ENCODE results near the gene ULK4. TPM values are rescaled to one million over a fixed set of nuclear protein-coding genes. Genes with fewer than 3 reads are reported as not detected.

Gene ULK4
- total RNA-seq, 2 donors from 2014 or later: 4.4 to 8.3 TPM

- Histone ChIP-seq H3K27me3 (no peaks in the 10 kb centered on the region), H3K9ac (ENCODE audit: low read depth in 2 of 2, low read length in 2 of 2) (no peak overlapping the region), H3K4me1 (no peaks in the 10 kb centered on the region), H3K27ac (no peak overlapping the region), H3K36me3 (no peaks in the 10 kb centered on the region), H3K4me3 (no peak overlapping the region), H3K9me3 (no peaks in the 10 kb centered on the region)
- no peak for DNase-seq
- intact Hi-C loops (cut with DNase I): no loop called here
- TF ChIP-seq, protein P1, sequence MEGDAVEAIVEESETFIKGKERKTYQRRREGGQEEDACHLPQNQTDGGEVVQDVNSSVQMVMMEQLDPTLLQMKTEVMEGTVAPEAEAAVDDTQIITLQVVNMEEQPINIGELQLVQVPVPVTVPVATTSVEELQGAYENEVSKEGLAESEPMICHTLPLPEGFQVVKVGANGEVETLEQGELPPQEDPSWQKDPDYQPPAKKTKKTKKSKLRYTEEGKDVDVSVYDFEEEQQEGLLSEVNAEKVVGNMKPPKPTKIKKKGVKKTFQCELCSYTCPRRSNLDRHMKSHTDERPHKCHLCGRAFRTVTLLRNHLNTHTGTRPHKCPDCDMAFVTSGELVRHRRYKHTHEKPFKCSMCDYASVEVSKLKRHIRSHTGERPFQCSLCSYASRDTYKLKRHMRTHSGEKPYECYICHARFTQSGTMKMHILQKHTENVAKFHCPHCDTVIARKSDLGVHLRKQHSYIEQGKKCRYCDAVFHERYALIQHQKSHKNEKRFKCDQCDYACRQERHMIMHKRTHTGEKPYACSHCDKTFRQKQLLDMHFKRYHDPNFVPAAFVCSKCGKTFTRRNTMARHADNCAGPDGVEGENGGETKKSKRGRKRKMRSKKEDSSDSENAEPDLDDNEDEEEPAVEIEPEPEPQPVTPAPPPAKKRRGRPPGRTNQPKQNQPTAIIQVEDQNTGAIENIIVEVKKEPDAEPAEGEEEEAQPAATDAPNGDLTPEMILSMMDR (IDR thresholded peaks at IDR 0.05): no peak
Observed at GRCh38 chr3:41338276-41338675, 623.6 kb downstream of the ULK4 start.

DNA sequence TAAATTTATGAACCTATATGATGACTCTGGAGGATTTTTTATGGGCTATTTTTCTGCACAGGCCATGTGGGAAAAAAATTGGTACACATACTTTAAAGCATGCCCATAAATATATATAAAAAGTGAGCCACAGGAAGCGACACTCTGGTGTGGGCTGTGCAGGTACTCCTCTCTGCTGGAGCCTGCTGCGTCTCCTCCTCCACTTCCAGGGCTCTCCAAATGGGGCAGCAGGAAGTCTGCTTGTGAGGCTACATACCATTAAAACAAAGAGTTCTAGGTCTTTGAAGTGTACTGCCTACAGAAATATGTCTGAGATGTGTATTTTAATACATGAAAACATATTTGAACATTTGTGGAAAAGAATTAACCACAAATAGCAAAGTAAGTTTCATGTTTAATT lies 627.5 kb downstream of the ULK4 start:
- DNase-seq: no peak
- Histone ChIP-seq H3K9ac (ENCODE audit: low read depth in 2 of 2, low read length in 2 of 2) (no peak overlapping the region), H3K9me3 (no peaks in the 10 kb centered on the region), H3K36me3 (no peaks in the 10 kb centered on the region), H3K27ac (no peak overlapping the region), H3K27me3 (no peaks in the 10 kb centered on the region), H3K4me1 (no peaks in the 10 kb centered on the region), H3K4me3 (no peak overlapping the region)
- intact Hi-C loops (cut with DNase I): no loop called here
- TF ChIP-seq, protein P1 (IDR thresholded peaks at IDR 0.05): no peak

GRCh38 chr3:41331041-41331440 lies 630.9 kb downstream of the ULK4 start:
- no peaks in the 10 kb centered on the region for H3K36me3 ChIP-seq
- intact Hi-C loops (cut with DNase I): no loop called here
- TF ChIP-seq, protein P1 (IDR thresholded peaks at IDR 0.05): no peak

DNA sequence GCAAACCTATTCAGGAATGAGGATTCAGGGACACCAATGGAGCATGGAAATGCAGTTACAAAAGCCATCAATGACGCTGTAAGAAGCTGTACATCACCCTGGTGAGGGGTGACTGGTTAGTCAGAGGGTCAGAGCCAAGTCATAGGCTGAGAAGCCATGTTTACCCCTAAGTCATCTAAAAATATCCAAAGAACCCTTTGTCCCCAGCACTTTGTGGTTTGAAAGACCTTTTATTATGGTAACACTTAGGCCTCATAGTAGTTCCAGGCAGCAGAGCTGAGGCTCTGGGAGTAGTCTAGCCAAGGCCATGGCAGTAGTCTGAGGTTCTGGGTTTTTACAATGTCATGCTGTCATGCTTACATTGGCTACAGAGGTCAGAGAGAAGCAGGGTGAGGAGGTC lies 631.4 kb downstream of the ULK4 start:
- intact Hi-C loops (cut with DNase I): no loop called here

More at GRCh38 chr3:41331041-41331440, 630.9 kb downstream of the ULK4 start:
- Histone ChIP-seq H3K4me3 (no peak overlapping the region), H3K9me3 (no peaks in the 10 kb centered on the region), H3K27me3 (no peaks in the 10 kb centered on the region), H3K4me1 (no peaks in the 10 kb centered on the region), H3K27ac (no peak overlapping the region), H3K9ac (ENCODE audit: low read depth in 2 of 2, low read length in 2 of 2) (no peak overlapping the region)
- DNase-seq: no peak

DNA sequence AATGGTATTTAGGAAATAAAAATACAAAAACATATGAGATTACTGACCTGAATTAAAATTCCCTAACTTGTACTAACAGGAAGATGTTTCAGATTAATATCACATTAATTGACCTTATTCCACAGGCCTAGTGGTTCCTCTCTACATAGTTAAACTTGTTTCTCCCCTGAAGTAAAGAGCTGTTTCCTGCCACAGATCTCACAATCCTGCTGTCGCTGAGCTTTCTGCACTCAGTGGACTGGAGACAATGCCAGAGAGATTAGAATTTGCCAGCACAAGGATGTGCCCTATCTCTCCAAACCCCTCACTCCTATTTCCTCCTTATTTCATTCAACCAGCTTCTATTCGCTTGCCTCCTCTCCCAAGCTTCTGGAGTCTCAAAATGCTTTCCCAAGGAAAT lies 632.0 kb downstream of the ULK4 start:
- no peak overlapping the region for H3K27ac ChIP-seq
- TF ChIP-seq, protein P1 (IDR thresholded peaks at IDR 0.05): no peak
- no peaks in the 10 kb centered on the region for H3K27me3 ChIP-seq
- intact Hi-C loops (cut with DNase I): no loop called here
- no peaks in the 10 kb centered on the region for H3K4me1 ChIP-seq
- H3K9ac ChIP-seq (ENCODE audit: low read depth in 2 of 2, low read length in 2 of 2): no peak overlapping the region
- H3K4me3 ChIP-seq: no peak overlapping the region
- no peaks in the 10 kb centered on the region for H3K9me3 ChIP-seq
- no peak for DNase-seq
- no peaks in the 10 kb centered on the region for H3K36me3 ChIP-seq

More for the DNA sequence above, 631.4 kb downstream of the ULK4 start:
- H3K9ac ChIP-seq (ENCODE audit: low read depth in 2 of 2, low read length in 2 of 2): no peak overlapping the region
- H3K4me3 ChIP-seq: no peak overlapping the region
- no peak overlapping the region for H3K27ac ChIP-seq
- H3K27me3 ChIP-seq: no peaks in the 10 kb centered on the region
- TF ChIP-seq, protein P1 (IDR thresholded peaks at IDR 0.05): no peak
- H3K9me3 ChIP-seq: no peaks in the 10 kb centered on the region
- no peaks in the 10 kb centered on the region for H3K36me3 ChIP-seq
- DNase-seq: no peak
- H3K4me1 ChIP-seq: no peaks in the 10 kb centered on the region

DNA sequence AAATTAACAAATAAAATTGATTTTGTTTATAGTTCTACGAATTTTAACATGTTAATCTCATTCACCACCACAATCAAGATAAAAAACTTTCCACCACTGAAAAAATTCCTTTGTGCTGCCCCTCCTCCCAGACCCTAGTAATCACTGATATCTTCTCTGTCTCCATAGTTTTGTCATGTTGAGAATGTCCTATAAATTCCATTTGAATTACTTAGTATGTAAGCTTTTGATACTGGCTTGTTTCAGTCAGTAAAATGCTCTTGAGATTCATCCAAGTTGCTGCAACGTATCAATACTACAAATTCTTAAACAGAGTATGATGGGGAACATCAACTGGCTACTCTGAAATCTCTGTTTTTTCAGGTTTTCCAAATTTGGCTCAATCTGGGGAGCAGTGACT lies 633.0 kb downstream of the ULK4 start:
- Histone ChIP-seq H3K9me3 (no peaks in the 10 kb centered on the region), H3K4me1 (no peaks in the 10 kb centered on the region), H3K27me3 (no peaks in the 10 kb centered on the region), H3K36me3 (no peaks in the 10 kb centered on the region), H3K9ac (ENCODE audit: low read depth in 2 of 2, low read length in 2 of 2) (no peak overlapping the region), H3K27ac (no peak overlapping the region), H3K4me3 (no peak overlapping the region)
- TF ChIP-seq, protein P1 (IDR thresholded peaks at IDR 0.05): no peak
- intact Hi-C loops (cut with DNase I): no loop called here
- no peak for DNase-seq
